ENCODE measurements around the gene NBAS. TPM values are rescaled to one million over a fixed set of nuclear protein-coding genes. Genes with fewer than 3 reads are reported as not detected.

Gene NBAS
- total and polyA plus RNA-seq, 10 of the 15 experiments (the other 5 are each of a cell fraction or from before 2014, with no cell fraction given), result 4.3 to 32.7 (median 20.8) TPM

DNA sequence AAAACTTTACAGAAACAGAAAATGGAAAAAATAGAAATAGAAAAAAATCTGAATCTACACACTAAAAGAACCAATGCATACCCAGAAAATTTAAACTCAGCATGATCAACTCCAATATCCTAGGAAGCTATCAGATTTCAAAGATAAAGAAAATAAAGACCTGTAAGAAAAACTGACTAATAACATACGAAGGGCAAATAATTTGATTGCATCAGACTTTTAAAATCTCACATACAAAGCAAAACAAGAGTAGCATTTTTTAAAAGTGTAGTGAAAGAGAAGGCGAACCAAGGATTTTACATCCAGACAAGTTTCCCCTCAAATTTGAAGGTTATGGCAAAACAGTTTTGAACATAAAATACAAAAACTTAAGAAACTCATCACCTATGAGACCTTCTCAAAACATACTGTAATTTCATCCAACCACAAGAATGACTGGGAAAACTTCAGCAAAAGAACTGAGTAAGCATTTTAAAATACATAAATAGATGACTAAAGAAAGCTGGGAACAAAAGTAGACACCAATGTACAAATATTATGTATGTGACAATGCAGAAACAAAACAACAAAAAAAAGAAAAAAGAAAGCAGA lies 54.8 kb downstream of the NBAS start:
- no peak overlapping the region for H3K4me3 ChIP-seq
- ChIA-PET POLR2A (no interaction called here), RAD21 (ENCODE audit: unreplicated experiment) (no interaction called here), SMC1A (ENCODE audit: uncharacterized antibody, unreplicated experiment) (interaction anchor here (2.0 kb wide), 1 partner anchor 15 kb away, joined by 4 read pairs; no protein-coding TSS in a partner anchor), CTCF (no interaction called here)
- no peaks in the 10 kb centered on the region for H3K9me3 ChIP-seq (replicated peaks; ENCODE audit: control insufficient read depth, insufficient read depth, low read length)
- H4K20me1 ChIP-seq (ENCODE audit: control insufficient read depth, insufficient read depth), result no peaks in the 10 kb centered on the region
- intact Hi-C loops (cut with micrococcal nuclease; ENCODE audit: unreplicated experiment) (no loop called here), in situ Hi-C loops (cut with MboI) (no loop called here)
- 76% methylated on average over 2 of the region's 2 CpGs for WGBS (ENCODE audit: insufficient coverage, insufficient replicate concordance, low lambda C conversion rate, missing lambda C conversion rate)
- ATAC-seq (no peak), DNase-seq (ENCODE audit: low read depth, low spot score) (no peak), FAIRE-seq (no peak)
- H3K4me1 ChIP-seq (ENCODE audit: control insufficient read depth, insufficient read depth, low read length), result no peaks in the 10 kb centered on the region
- H2AFZ ChIP-seq (ENCODE audit: control insufficient read depth, low read depth, low read length), result no peak overlapping the region
- TF ChIP-seq SRF (IDR thresholded peaks at IDR 0.05; ENCODE audit: low read depth in 2 of 2, low read length in 2 of 2), result no peak
- TF ChIP-seq, protein P1, sequence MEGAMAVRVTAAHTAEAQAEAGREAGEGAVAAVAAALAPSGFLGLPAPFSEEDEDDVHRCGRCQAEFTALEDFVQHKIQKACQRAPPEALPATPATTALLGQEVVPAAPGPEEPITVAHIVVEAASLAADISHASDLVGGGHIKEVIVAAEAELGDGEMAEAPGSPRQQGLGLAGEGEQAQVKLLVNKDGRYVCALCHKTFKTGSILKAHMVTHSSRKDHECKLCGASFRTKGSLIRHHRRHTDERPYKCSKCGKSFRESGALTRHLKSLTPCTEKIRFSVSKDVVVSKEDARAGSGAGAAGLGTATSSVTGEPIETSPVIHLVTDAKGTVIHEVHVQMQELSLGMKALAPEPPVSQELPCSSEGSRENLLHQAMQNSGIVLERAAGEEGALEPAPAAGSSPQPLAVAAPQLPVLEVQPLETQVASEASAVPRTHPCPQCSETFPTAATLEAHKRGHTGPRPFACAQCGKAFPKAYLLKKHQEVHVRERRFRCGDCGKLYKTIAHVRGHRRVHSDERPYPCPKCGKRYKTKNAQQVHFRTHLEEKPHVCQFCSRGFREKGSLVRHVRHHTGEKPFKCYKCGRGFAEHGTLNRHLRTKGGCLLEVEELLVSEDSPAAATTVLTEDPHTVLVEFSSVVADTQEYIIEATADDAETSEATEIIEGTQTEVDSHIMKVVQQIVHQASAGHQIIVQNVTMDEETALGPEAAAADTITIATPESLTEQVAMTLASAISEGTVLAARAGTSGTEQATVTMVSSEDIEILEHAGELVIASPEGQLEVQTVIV (IDR thresholded peaks at IDR 0.05; ENCODE audit: borderline replicate concordance, partially characterized antibody), result no peak
- H3K79me2 ChIP-seq (ENCODE audit: control insufficient read depth, insufficient read depth, low read length), result no peaks in the 10 kb centered on the region
- H3K27me3 ChIP-seq (replicated peaks in 1 of 2; ENCODE audit: control insufficient read depth in 2 of 2, insufficient read depth in 2 of 2, low read length in 1 of 2), result no peaks in the 10 kb centered on the region
- H3K27ac ChIP-seq (ENCODE audit: control insufficient read depth, insufficient read depth), result no peak overlapping the region
- H3K36me3 ChIP-seq (ENCODE audit: control insufficient read depth in 2 of 2, insufficient read depth in 2 of 2, low read length in 1 of 2), result peaks cover 0 to 9% of the 10 kb centered on the region in 2 experiments; a peak in 2 of 4 replicates
- H3K9ac ChIP-seq (ENCODE audit: control insufficient read depth, insufficient read depth, low read length), result no peak overlapping the region
- BruUV-seq (replicated peaks), result no TSS peak
- H3K4me2 ChIP-seq (ENCODE audit: control insufficient read depth, insufficient read depth), result no peak overlapping the region

Measured in GM12878 (cell line).